Spleen (tissue), 11 donors: ENCODE measurements around the gene CDC42EP2. TPM values are rescaled to one million over a fixed set of nuclear protein-coding genes. Genes with fewer than 3 reads are reported as not detected.
A peak's percentile ranks its signal among the peaks of the same experiment; 100 is the strongest.

Experiments used
- DNase-seq: peaks from one replicate; pipeline ENCODE4 v3.0.0-alpha.2; 2020
- H3K27ac ChIP-seq, 8 donors: fragments of 200-600 bp; sonication (generic) in 7 of 8; 1 replicate in 4 of 8; 2 replicates in 4 of 8; pipeline versions ENCODE4 v1.5.0 to v1.8.0; 2016 to 2021; ENCODE audit warnings: inconsistent platforms in 4 of 8, mild to moderate bottlenecking in 4 of 8, moderate library complexity in 1 of 8
- H3K27me3 ChIP-seq, 7 donors: fragments of 200-600 bp; sonication (generic) in 6 of 7; replicated peaks in 1 of 7; 1 replicate in 4 of 7; 2 replicates in 3 of 7; pipeline versions ENCODE4 v1.5.0 to v1.8.0; 2016 to 2021; ENCODE audit warnings: inconsistent platforms in 3 of 7, mild to moderate bottlenecking in 1 of 7
- H3K36me3 ChIP-seq, 6 donors: fragments of 200-600 bp; sonication (generic) in 5 of 6; 1 replicate in 4 of 6; 2 replicates in 2 of 6; pipeline versions ENCODE4 v1.5.0 to v1.8.0; 2016 to 2021; ENCODE audit warnings: inconsistent platforms in 2 of 6
- H3K4me1 ChIP-seq, 6 donors: fragments of 200-600 bp; sonication (generic) in 5 of 6; 1 replicate in 3 of 6; 2 replicates in 3 of 6; pipeline versions ENCODE4 v1.5.0 to v1.8.0; 2016 to 2021; ENCODE audit warnings: inconsistent platforms in 3 of 6
- H3K4me3 ChIP-seq, 8 donors: fragments of 200-600 bp; sonication (generic) in 7 of 8; 1 replicate in 4 of 8; 2 replicates in 4 of 8; pipeline versions ENCODE4 v1.5.0 to v1.8.0; 2016 to 2021; ENCODE audit warnings: inconsistent platforms in 4 of 8, mild to moderate bottlenecking in 4 of 8, moderate library complexity in 2 of 8
- H3K9me3 ChIP-seq, 8 donors: fragments of 200-600 bp; sonication (generic) in 7 of 8; 1 replicate in 4 of 8; 2 replicates in 4 of 8; pipeline versions ENCODE4 v1.5.0 to v1.8.0; 2016 to 2021; ENCODE audit warnings: inconsistent platforms in 4 of 8
- POLR2A ChIP-seq, 3 donors: fragments of 450-650 bp; IDR thresholded peaks; one replicate each; pipeline ENCODE4 v1.5.1; 2017; ENCODE audit warnings: antibody characterized with exemption in 3 of 3, mild to moderate bottlenecking in 1 of 3
- POLR2AphosphoS5 ChIP-seq, 3 donors: sonication (generic); formaldehyde crosslinking; IDR thresholded peaks; one replicate each; pipeline ENCODE4 v1.5.1; 2017; ENCODE audit warnings: antibody characterized with exemption in 3 of 3
- WGBS, 5 donors: extraction: QIAGEN DNeasy Blood & Tissue Kit in 3 of 5; methylation state at CpG; one replicate each; pipeline versions ENCODE4 v1.1.5 to v1.1.7; 2013 to 2018; 5-methylcytosine and 5-hydroxymethylcytosine counted together
- intact Hi-C: fragments of 100-400 bp; cut with DNase I; formaldehyde crosslinking; loops from one replicate; pipeline ENCODE4 v1.15.0; 2023; ENCODE audit warnings: low total_unique reads
- polyA plus RNA-seq, 3 donors: library from polyadenylated mRNA; stranded (reverse); fragments of 200-250 nt; gene quantifications; one replicate each; pipeline ENCODE4 v1.2.1, GENCODE V29; 2013
- total RNA-seq, 7 donors: library from RNA; depleted of rRNA in 3 of 7; stranded (reverse); fragments of >200 nt in 3 of 7; fragmentation: NEBNext Ultra II Directional in 4 of 7; extraction: Animal tissue kit (Norgen Biotek cat#: 25700) in 4 of 7; gene quantifications; one replicate each; pipeline versions ENCODE4 v1.1.0 to v1.2.1, GENCODE V29; 2016 to 2021
- TF ChIP-seq, protein P1 (sequence below), 11 experiments: fragments of 200-600 bp in 7 of 11; fragments of 450-650 bp in 4 of 11; sonication (generic) in 4 of 11; IDR thresholded peaks in 8 of 11; conservative IDR thresholded peaks in 3 of 11; 1 replicate in 7 of 11; 2 replicates in 4 of 11; pipeline versions ENCODE4 v1.4.0 to v1.8.0; 2016 to 2021; ENCODE audit warnings: antibody characterized with exemption in 11 of 11, inconsistent platforms in 4 of 11, mild to moderate bottlenecking in 1 of 11
- donor health status: healthy with polysubstance abuse.
- donor health status: DM: no; HTN: no; CAD: no; lungs with moderate emphysema.
- donor health status: DM: no; HTN: no; CAD: no.
- donor health status: Bipolar disorder and iron deficiency.
- donor health status: healthy.
- donor health status: DM: no; HTN: no; CAD: no.
- donor health status: DM: yes; HTN: yes; CAD: no.

CDC42EP2 gene
- total and polyA plus RNA-seq, 10 donors: 4.2 to 48.0 (median 20.9) TPM

DNA sequence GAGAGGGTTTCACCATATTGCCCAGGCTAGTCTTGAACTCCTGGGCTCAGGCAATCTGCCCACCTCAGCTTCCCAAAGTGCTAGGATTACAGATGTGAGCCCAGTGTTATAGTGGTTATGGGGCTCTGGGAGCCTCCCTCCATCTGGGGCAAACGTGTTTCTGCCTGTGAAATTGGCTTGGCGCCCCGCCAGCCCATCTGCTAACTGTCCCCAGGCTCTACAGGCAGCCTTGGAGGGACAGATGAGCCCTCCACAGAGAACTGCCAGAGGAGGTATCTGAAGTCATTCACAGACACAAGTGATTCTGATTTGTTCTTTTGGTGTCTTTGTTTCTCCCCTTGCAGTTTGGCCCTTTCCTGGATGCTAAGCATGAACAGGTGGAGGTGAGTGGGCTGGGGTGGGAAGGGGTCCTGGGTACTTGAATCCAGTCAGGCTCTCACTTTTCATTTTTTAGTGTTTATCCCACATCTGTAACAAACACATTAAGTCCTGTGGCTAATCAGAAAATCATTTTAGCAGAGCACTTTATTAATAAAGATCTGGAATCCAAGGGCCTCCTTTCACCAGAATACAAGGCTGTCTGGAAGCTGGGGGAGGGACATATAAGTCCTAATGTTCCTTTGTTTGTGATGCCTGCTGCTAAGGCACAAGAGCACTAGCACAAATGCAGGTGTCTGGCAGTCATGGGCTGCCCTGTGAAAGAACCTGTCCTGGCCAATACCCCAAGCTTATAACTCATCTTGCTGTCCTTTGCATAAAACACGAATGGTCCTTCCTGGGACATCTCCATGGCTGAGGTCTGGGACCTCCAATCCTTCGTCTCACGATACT, 25.7 kb upstream of the CDC42EP2 start:
- intact Hi-C loops: no loop called here
- H3K27ac ChIP-seq: peak overlapping the region in 5 of 8 donors; percentile 86 to 95 (median 88)
- H3K36me3 ChIP-seq: peaks cover 3 to 100% (median 36%) of the 10 kb centered on the region in 6 donors
- no peak overlapping the region for H3K4me3 ChIP-seq
- DNase-seq: no peak
- no peak for TF ChIP-seq POLR2AphosphoS5 (IDR thresholded peaks at IDR 0.05)
- TF ChIP-seq, protein P1, sequence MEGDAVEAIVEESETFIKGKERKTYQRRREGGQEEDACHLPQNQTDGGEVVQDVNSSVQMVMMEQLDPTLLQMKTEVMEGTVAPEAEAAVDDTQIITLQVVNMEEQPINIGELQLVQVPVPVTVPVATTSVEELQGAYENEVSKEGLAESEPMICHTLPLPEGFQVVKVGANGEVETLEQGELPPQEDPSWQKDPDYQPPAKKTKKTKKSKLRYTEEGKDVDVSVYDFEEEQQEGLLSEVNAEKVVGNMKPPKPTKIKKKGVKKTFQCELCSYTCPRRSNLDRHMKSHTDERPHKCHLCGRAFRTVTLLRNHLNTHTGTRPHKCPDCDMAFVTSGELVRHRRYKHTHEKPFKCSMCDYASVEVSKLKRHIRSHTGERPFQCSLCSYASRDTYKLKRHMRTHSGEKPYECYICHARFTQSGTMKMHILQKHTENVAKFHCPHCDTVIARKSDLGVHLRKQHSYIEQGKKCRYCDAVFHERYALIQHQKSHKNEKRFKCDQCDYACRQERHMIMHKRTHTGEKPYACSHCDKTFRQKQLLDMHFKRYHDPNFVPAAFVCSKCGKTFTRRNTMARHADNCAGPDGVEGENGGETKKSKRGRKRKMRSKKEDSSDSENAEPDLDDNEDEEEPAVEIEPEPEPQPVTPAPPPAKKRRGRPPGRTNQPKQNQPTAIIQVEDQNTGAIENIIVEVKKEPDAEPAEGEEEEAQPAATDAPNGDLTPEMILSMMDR (IDR thresholded peaks at IDR 0.05 in 8 of 11, conservative IDR thresholded peaks at IDR 0.05 in 3 of 11): no peak
- WGBS, 5 donors: 72 to 77% (median 76%) methylated on average over 6 of the region's 6 CpGs
- peaks cover 12 to 57% (median 45%) of the 10 kb centered on the region in 6 donors for H3K4me1 ChIP-seq
- H3K9me3 ChIP-seq: no peaks in the 10 kb centered on the region
- H3K27me3 ChIP-seq: no peaks in the 10 kb centered on the region

DNA sequence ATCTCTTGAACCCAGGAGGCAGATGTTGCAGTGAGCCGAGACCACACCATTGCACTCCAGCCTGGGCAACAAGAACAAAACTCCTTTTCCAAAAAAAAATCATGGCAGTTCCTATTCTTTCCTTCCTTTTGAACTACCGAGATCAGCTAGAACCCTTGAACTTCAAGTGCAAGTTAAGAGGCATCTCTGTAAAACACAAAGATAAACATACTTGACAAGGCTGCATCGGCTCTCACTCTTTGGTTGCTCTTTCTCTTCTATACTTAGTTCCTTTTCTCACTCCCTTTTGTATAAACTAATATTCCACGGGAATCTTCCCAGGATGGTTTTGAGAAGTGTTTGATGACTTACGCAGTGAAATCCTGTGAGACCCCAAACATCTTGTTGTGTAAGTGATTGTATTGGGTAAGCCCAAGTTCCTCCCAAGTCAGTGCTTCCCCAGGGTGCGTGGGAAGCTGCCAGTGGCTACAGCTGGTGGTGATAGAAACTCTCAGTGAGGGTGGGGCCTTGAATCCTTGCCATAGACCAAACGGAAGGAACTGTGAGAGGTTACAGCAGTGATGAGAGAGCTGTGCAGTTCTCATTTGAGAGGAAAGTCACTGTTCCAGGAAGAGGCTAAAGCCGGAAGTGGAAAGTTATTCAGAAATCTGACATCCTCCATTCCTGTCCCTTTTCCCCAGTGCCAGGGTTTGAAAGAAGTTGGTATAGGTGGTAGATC, 24.1 kb upstream of the CDC42EP2 start:
- Histone ChIP-seq H3K4me1 (peaks cover 12 to 74% (median 50%) of the 10 kb centered on the region in 6 donors), H3K36me3 (peaks cover 3 to 100% (median 47%) of the 10 kb centered on the region in 6 donors), H3K27ac (peak overlapping the region; percentile 65 to 95 (median 88)), H3K27me3 (no peaks in the 10 kb centered on the region), H3K9me3 (no peaks in the 10 kb centered on the region), H3K4me3 (peak overlapping the region in 2 of 8 donors; percentile 2 to 35)
- DNase-seq: peak; percentile 87
- TF ChIP-seq, protein P1 (IDR thresholded peaks at IDR 0.05 in 8 of 11, conservative IDR thresholded peaks at IDR 0.05 in 3 of 11): peak in 1 of 11 experiments; percentile 25
- TF ChIP-seq POLR2AphosphoS5 (IDR thresholded peaks at IDR 0.05): peak in 2 of 3 donors; percentile 61 to 91
- no peak for TF ChIP-seq POLR2A (IDR thresholded peaks at IDR 0.05)
- WGBS, 5 donors: 23 to 44% (median 33%) methylated on average over 8 of the region's 8 CpGs
- intact Hi-C loops: no loop called here

DNA sequence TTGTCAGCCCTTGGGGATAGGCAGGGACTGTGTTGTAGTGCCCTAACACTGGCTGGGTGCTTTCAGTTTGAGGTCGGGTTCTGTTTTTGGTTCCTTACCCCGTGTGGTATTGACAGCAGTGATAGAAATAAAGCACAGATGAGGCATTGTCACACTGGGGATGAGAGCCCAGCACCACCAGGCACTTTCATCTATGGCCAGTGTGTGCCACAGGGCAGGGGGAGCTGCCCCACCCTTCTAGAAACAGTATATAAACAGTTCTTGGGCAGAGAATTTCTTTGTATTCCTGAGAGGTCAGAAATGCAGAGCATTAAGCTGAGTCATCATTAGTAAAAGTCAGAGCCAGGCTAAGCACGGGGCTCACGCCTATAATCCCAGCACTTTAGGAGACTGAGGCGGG, 23.1 kb upstream of the CDC42EP2 start:
- peaks cover 3 to 100% (median 54%) of the 10 kb centered on the region in 6 donors for H3K36me3 ChIP-seq
- H3K4me1 ChIP-seq: peaks cover 12 to 83% (median 53%) of the 10 kb centered on the region in 6 donors
- peak overlapping the region; percentile 65 to 95 (median 88) for H3K27ac ChIP-seq
- no peaks in the 10 kb centered on the region for H3K9me3 ChIP-seq
- H3K4me3 ChIP-seq: peak overlapping the region in 1 of 8 donors; percentile 35
- no peak for DNase-seq
- 55 to 79% (median 59%) methylated on average over 5 of the region's 5 CpGs for WGBS, 5 donors
- H3K27me3 ChIP-seq: no peaks in the 10 kb centered on the region
- no peak for TF ChIP-seq POLR2AphosphoS5 (IDR thresholded peaks at IDR 0.05)
- TF ChIP-seq, protein P1 (IDR thresholded peaks at IDR 0.05 in 8 of 11, conservative IDR thresholded peaks at IDR 0.05 in 3 of 11): no peak
- intact Hi-C loops: no loop called here

DNA sequence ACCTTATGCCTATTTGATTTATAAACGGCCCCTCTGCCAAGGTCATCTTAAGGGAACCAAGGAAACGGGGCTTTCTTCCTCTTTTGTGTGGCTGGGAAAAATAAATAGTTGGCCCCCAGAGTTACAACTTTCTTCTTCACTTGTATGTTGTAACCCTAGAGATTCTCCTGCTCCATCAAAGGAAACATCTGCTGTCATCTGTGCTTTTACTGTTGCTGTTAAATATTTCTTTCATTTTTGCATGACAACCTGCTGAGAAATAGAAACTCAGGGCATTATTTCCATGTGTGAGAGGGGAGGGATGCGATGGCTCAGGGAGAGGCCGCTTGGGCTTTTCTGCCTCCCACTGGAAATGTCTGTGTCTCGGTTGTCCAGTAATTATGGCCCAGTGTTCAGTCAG, 21.8 kb upstream of the CDC42EP2 start:
- TF ChIP-seq POLR2A (IDR thresholded peaks at IDR 0.05): no peak
- TF ChIP-seq POLR2AphosphoS5 (IDR thresholded peaks at IDR 0.05): no peak
- TF ChIP-seq, protein P1 (IDR thresholded peaks at IDR 0.05 in 8 of 11, conservative IDR thresholded peaks at IDR 0.05 in 3 of 11): no peak
- peak overlapping the region in 7 of 8 donors; percentile 86 to 95 (median 88) for H3K27ac ChIP-seq
- intact Hi-C loops: no loop called here

More for the DNA sequence above, 21.8 kb upstream of the CDC42EP2 start:
- Histone ChIP-seq H3K4me1 (peaks cover 20 to 95% (median 61%) of the 10 kb centered on the region in 6 donors), H3K27me3 (no peaks in the 10 kb centered on the region), H3K9me3 (no peaks in the 10 kb centered on the region), H3K36me3 (peaks cover 0 to 100% (median 52%) of the 10 kb centered on the region in 6 donors), H3K4me3 (peak overlapping the region in 1 of 8 donors; percentile 35)
- no peak for DNase-seq
- WGBS, 5 donors: 54 to 62% (median 58%) methylated on average over 5 of the region's 5 CpGs
